ENCODE results near the gene FMN2.

Gene FMN2

GRCh38 chr1:240148333-240148732 lies 56.6 kb downstream of the FMN2 start:
- Histone ChIP-seq H3K79me2 (ENCODE audit: control insufficient read depth, low read length) (no peaks in the 10 kb centered on the region), H3F3A (ENCODE audit: control insufficient read depth, insufficient read depth) (no peaks in the 10 kb centered on the region), H3K27me3 (ENCODE audit: control insufficient read depth, low read length) (no peaks in the 10 kb centered on the region), H3K9me3 (ENCODE audit: control insufficient read depth, insufficient read depth, low read length) (no peaks in the 10 kb centered on the region), H4K20me1 (ENCODE audit: control insufficient read depth, insufficient read depth, low read depth, low read length) (no peaks in the 10 kb centered on the region), H3K4me2 (ENCODE audit: low read length) (no peak overlapping the region), H3K4me1 (ENCODE audit: control insufficient read depth, low read length) (peaks cover 4% of the 10 kb centered on the region), H3K36me3 (ENCODE audit: control insufficient read depth, low read length) (no peaks in the 10 kb centered on the region; the same call in 1 of the 2 replicates), H3K9me2 (replicated peaks; ENCODE audit: control insufficient read depth, low read length) (no peaks in the 10 kb centered on the region), H3K27ac (ENCODE audit: low read depth, low read length) (no peak overlapping the region), H3K4me3 (ENCODE audit: low read length) (no peak overlapping the region)
- no peak for TF ChIP-seq EZH2phosphoT487 (IDR thresholded peaks at IDR 0.05; ENCODE audit: borderline replicate concordance, low read length)
- TF ChIP-seq, protein P1, sequence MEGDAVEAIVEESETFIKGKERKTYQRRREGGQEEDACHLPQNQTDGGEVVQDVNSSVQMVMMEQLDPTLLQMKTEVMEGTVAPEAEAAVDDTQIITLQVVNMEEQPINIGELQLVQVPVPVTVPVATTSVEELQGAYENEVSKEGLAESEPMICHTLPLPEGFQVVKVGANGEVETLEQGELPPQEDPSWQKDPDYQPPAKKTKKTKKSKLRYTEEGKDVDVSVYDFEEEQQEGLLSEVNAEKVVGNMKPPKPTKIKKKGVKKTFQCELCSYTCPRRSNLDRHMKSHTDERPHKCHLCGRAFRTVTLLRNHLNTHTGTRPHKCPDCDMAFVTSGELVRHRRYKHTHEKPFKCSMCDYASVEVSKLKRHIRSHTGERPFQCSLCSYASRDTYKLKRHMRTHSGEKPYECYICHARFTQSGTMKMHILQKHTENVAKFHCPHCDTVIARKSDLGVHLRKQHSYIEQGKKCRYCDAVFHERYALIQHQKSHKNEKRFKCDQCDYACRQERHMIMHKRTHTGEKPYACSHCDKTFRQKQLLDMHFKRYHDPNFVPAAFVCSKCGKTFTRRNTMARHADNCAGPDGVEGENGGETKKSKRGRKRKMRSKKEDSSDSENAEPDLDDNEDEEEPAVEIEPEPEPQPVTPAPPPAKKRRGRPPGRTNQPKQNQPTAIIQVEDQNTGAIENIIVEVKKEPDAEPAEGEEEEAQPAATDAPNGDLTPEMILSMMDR (IDR thresholded peaks at IDR 0.05; ENCODE audit: low read depth, low read length, poor library complexity, severe bottlenecking) = no peak

GRCh38 chr1:240149484-240150094 lies 57.9 kb downstream of the FMN2 start:
- H3K9me3 ChIP-seq (ENCODE audit: control insufficient read depth, insufficient read depth, low read length) = no peaks in the 10 kb centered on the region
- H3K27ac ChIP-seq (ENCODE audit: low read depth, low read length) = no peak overlapping the region
- H3K9me2 ChIP-seq (replicated peaks; ENCODE audit: control insufficient read depth, low read length) = no peaks in the 10 kb centered on the region
- H4K20me1 ChIP-seq (ENCODE audit: control insufficient read depth, insufficient read depth, low read depth, low read length) = no peaks in the 10 kb centered on the region
- no peak for TF ChIP-seq EZH2phosphoT487 (IDR thresholded peaks at IDR 0.05; ENCODE audit: borderline replicate concordance, low read length)
- TF ChIP-seq, protein P1 (IDR thresholded peaks at IDR 0.05; ENCODE audit: low read depth, low read length, poor library complexity, severe bottlenecking) = peak; percentile 77
- H3K4me1 ChIP-seq (ENCODE audit: control insufficient read depth, low read length) = peaks cover 4% of the 10 kb centered on the region
- H3K79me2 ChIP-seq (ENCODE audit: control insufficient read depth, low read length) = no peaks in the 10 kb centered on the region
- no peak overlapping the region for H3K4me3 ChIP-seq (ENCODE audit: low read length)
- no peaks in the 10 kb centered on the region for H3F3A ChIP-seq (ENCODE audit: control insufficient read depth, insufficient read depth)
- H3K27me3 ChIP-seq (ENCODE audit: control insufficient read depth, low read length) = no peaks in the 10 kb centered on the region
- no peaks in the 10 kb centered on the region; the same call in 1 of the 2 replicates for H3K36me3 ChIP-seq (ENCODE audit: control insufficient read depth, low read length)
- no peak overlapping the region for H3K4me2 ChIP-seq (ENCODE audit: low read length)

DNA sequence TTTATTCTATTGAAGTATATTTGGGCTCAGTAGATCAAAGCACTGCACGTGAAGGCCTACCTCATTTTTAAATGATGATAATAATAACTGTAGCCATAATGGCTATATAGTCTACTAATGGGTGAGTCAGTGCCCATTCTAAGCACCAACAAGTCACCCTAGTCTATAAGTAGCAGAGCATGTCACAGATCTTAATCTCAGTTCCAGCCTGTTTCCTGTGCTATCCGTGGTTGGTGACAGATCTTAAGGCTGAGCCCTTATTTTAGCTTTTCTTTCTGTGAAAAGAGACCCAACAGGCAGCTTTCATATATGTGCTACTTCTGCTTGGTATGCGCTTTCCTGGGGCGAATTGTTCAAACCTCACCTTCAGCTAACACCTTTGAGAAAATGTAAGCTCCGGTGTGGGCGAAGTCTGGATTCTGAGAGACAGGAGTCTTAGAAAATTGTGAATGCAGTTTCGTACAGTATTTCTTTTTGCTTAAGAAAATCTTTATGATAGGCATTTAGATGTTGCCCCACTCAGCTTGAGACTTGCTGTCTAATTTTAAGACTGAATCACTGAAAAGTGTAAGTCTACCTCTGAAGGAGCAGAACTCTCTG lies 59.6 kb downstream of the FMN2 start:
- TF ChIP-seq, protein P1 (IDR thresholded peaks at IDR 0.05; ENCODE audit: low read depth, low read length, poor library complexity, severe bottlenecking) = no peak
- Histone ChIP-seq H3K27ac (ENCODE audit: low read depth, low read length) (no peak overlapping the region), H3K9me3 (ENCODE audit: control insufficient read depth, insufficient read depth, low read length) (no peaks in the 10 kb centered on the region), H3K27me3 (ENCODE audit: control insufficient read depth, low read length) (no peaks in the 10 kb centered on the region), H4K20me1 (ENCODE audit: control insufficient read depth, insufficient read depth, low read depth, low read length) (no peaks in the 10 kb centered on the region), H3K4me2 (ENCODE audit: low read length) (no peak overlapping the region), H3K4me1 (ENCODE audit: control insufficient read depth, low read length) (peaks cover 4% of the 10 kb centered on the region), H3K79me2 (ENCODE audit: control insufficient read depth, low read length) (no peaks in the 10 kb centered on the region), H3K4me3 (ENCODE audit: low read length) (no peak overlapping the region), H3K36me3 (ENCODE audit: control insufficient read depth, low read length) (no peaks in the 10 kb centered on the region), H3F3A (ENCODE audit: control insufficient read depth, insufficient read depth) (no peaks in the 10 kb centered on the region), H3K9me2 (replicated peaks; ENCODE audit: control insufficient read depth, low read length) (no peaks in the 10 kb centered on the region)

All from DOHH2 (cell line).